ENCODE data around the gene PTPRR. TPM values are rescaled to one million over a fixed set of nuclear protein-coding genes. Genes with fewer than 3 reads are reported as not detected.

PTPRR gene
- total RNA-seq = not detected

DNA sequence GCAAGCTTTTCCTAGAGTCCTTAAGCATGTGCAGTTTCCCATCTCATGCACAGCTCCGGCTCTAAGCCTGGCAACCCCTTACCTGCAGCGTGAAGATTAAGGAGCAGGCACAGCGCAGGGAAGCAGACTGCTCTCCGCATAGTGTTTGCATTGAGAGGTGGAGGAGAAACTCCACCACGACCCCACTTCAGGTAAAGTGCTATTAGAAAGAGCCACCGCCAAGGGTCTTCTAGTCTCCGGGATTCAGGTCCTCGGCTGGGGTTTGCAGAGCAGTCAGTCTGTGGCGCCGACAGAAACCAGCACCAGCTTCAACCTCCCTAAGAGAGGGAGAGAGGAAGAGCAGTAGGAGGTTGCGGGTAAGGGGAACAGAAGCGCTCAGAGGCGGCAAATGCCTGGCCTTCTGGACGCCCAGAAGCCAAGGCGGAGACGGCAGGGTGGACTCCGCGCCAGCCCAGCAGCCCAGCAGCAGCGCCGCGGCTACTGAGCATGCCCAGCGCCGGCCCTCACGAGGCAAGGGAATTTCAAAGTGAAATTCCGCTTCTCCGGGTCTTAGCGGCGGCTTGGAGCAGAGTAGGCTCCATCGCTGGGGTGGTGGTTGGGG is at the start of gene PTPRR:
TSS of gene PTPRR (minus strand) at position 488 of the 601 bp plus-strand sequence. CDS start at position 140, 348 bp downstream.
- no peak for DNase-seq

DNA sequence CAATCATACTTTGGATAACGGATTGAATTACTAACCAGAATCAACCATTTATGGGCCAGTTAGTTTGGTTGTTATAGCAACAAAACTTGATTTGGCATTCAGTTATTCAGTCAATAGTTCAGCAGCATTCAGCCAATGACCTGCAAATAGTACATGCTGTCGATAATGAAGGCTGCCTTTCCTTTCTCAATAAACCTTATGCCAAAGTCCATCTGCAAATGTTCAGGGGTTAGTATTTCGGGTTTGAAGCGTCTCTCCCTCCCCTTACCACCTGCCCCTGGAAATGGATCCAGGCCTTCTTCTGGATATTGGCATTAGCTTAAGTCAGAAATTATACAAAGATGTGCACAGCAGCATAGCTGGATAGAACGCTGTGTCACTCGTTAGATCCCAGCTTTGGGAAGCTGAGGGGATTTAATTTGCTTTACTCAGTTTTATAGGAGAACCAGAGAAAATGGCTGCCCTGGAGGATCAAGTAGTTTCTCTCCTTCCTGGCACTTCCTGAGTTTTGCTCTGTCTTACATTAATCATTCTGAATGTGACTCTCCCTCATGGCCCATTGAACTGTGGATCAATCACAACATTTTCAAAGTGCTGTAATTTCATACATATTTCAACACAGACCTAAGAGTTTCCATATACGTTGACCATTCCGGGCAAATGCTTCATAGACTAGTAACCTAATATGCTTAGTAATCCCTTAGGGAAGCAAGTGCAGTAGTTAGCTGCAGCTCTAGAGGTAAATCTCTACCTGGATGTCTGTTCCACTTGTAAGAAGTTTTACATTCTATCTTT is 46.7 kb upstream of the PTPRR start:
- no peak for DNase-seq

GRCh38 chr12:70966046-70966445 is 45.5 kb upstream of the PTPRR start:
- no peak for DNase-seq

DNA sequence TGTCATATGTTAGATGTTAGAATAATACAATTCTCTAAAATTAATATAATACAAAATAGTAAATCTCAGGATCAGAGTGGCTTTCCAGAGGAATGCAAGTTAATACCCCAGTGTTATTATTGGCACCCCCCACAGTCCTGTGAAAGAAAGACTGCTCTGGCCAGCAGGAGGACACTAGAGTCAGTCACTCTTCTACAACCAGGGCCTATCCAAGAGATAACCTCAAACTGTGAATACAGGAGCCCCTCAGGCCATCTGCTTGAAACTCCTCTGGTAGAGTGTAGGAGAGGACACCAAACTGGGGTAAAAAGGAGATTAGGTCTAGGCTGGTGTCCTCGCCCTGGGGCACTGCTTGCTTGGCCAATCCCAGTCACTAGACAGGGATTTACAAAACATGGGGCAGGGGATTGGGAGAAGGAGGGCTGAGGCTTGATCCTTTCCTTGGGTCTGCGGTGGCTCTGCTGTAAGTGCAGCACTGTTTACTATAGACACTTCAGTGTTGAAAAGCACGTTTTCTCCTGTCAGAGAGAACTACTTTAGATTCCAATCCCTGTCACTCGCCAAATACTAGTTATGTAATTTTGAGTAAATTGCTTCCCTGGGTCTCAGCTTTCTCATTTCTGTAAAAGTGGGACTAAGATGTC is 44.5 kb upstream of the PTPRR start:
- no peak for DNase-seq

DNA sequence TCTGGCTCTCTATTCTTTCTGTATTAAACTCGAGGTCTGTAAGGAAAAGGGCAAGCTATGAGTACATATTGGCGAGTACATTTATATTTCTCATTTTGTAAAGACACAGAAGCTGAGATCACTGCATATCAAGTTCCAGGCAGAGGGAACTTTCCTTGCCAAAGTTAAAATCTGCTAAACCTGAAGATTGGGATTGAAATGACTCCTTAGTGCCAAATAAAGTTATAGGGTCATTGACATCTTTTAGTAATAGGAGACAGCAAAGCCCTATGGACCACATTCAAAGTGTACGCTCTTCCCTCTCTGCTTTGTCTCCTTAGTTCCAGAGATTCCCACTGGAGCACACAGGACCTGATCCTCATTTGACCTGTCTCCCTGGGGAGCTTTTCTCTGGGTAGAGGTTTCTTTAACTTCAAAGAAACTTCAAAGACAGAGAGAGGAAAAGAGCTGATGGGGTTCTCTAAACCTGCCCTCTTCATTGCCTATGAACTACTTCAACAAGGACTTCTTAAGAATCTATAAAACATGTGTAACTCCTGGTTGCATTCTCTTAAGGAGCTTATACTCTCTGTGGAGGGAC is 42.6 kb upstream of the PTPRR start:
- no peak for DNase-seq

- no peak for DNase-seq
These were observed 41.8 kb upstream of the PTPRR start for GRCh38 chr12:70962226-70962794.

DNA sequence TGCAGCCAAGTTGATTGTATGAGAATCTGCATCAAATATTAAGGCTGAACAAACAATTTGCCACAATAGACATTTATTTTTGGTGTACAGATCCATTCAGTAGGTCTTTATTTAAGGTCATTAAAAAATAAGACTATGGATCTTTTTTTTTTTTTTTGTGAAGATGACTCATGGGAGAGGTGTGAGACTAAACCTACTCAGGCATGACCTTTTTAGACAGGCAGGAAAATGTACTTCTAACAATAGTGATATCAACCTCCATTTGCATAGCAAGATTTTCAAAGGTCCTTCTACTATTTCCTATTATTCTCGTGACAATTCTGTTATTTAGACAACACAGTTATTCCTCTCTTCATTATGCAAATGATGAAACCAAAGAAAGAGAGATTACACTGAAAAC is 39.9 kb upstream of the PTPRR start:
- no peak for DNase-seq

DNA sequence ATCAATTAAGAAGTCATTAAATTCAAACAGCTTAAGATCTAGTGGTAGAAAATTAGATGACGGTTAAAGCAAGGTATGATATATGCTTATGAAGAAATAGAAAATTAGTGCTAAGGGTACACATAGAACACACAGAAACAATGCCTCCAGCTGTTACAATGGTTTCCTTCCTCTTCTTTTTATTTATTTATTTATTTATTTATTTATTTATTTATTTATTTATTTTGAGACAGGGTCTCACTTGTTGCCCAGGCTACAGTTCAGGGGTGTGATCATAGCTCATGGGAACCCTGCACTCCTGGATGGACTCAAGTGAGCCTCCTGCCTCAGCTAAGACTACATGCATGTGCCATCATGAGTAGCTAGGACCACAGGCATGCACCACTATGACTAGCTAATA is 34.9 kb upstream of the PTPRR start:
- no peak for DNase-seq

DNA sequence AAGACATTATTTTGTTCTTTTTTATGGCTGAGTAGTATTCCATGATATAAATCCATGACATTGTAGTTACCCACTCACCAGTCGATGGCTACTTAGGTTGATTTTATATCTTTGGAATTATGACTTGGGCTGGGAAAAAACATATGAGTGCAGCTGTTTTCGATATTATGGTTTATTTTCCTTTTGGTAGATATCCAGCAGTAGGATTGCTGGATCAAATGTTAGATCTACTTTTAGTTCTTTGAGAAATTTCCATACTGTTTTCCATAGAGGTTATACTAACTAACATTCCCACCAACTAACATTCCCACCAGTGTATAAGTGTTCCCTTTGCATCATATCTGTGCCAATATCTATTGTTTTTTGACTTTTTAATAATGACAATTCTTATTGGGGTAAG is 29.9 kb upstream of the PTPRR start:
- DNase-seq = no peak

- no peak for DNase-seq
These were observed 28.4 kb upstream of the PTPRR start for GRCh38 chr12:70948976-70949336.

DNA sequence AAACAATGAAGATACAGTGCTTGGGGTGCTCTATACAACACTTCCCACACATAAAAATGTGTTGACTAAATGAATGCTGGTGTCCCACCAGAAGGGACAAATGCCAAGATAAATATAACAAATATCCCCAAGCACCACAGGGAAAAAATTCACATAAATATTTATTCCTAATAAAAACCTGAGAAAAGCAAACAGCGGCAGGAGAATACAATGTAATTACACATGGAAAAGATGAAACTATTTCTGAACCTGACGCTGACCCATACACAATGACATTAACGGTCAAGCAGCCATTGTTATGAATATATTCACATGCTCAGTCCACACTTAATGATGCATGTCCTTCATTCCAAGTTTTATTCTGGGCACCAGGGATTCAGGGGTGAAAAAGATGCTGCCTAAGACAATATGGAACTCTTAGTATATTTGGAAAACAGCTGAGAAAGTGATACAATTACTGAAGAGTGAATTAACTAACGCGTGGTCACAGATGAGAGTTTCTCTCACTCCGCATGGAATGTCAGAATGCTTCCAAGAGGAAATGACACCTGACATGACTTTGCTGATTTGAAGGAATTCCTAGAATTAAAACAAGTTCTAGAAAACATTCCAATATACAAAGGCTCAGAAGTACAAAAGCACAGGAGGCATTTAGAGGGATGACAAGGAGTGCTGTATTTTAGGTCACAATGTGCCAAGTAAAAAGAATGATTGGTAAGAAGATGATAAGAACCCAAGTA is 27.9 kb upstream of the PTPRR start:
- no peak for DNase-seq

DNA sequence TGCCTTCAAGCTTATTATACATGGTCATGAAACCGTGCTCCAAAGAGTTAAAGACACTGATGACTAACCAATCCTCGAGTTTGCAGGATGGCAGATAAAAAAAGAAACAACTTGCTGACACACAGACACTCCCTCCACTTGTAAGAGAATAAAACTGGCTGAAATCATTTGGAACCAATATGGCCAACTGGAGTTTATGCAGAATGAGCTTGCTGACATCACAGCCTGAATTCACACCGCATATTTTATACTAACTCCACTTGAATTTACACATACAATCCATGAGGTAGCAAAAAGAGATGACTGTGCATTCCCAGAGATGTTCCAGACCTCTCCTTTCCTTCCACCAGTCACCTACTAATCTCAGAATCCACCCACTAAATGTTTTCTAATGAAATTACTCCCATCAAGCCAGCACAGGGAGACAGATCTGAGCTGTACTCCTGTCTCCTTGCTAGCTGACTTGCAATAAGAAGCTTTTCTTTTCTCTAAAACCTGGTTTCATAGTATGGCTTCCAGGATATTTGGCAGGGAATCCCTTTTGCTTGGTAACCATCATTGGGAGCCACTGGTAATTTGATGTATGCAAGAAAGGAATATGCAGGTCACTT is 15.8 kb upstream of the PTPRR start:
- DNase-seq = no peak

DNA sequence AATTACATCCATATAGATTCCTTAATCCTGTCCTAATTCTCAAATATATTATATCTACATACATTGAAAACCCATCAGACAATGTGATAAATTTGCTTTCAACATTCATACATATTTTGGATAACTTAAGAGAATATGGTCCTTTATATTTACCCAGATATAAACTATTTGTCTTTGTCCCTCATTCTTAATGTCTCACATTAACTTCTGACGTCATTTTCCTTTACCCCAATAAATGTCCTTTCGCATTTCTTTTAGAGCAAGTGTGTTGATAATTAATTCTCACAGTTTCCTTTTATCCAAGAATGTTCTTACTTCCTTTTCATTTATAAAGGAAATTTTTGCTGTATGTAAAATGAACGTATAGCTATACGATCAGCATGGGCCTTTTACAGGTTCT is 12.6 kb upstream of the PTPRR start:
- DNase-seq = no peak

- DNase-seq = no peak
These were observed 8.5 kb upstream of the PTPRR start for GRCh38 chr12:70929029-70929428.

DNA sequence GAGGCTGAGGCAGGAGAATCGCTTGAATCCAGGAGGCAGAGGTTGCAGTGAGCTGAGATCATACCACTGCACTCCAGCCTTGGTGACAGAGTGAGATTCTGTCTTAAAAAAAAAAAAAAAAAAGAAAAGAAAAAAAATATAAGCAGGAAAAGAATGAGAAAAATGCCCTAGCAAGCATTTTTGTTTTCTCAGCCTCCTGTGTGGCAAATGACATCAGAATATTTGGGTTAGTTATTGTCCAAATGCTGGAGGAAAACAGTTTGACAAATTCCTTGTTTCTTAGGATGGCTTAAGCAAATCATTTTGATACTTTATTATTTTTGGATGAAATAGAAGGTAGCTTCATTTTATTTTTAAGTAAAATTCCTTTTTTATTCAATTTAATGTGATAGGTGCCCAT is 7.5 kb upstream of the PTPRR start:
- DNase-seq = no peak

DNA sequence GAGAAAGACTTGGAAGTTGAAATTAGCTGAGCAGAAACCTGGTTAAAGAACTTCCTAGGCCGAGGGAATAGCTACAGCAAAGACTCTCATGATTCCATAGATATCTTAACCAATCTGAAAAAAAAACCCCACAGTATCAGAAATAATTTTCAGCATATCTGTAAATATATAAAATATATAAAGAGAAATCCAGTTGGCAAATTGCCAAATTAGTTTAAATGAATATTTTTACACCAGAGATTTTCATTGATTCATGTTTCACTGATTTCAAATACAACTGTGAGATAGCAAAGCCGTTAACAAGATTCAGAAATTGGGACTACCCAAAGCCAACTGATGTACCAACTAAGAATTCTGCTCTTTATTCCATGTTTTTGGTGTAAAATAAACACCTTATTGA is 6.8 kb upstream of the PTPRR start:
- no peak for DNase-seq

DNA sequence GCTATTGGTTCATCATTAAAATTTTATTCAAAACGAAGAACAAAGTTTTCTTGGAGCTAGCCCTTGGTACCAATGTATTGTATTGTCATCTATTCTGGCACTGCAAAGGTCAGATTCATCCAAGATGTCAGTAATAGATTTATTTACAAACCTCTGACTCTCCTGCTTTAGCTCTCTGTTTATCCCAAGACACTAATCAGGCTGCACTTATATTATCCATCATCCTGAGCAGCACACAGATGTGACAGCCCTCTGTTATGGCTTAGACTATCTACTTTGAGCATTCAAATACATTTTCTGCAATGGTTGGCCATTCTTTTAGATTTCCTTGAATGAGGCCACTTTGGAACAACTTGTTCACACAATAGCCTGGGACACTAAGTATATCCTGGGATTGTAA is 5.0 kb upstream of the PTPRR start:
- no peak for DNase-seq

- DNase-seq = no peak
These were observed 353 bp upstream of the PTPRR start for GRCh38 chr12:70920891-70921290.

DNA sequence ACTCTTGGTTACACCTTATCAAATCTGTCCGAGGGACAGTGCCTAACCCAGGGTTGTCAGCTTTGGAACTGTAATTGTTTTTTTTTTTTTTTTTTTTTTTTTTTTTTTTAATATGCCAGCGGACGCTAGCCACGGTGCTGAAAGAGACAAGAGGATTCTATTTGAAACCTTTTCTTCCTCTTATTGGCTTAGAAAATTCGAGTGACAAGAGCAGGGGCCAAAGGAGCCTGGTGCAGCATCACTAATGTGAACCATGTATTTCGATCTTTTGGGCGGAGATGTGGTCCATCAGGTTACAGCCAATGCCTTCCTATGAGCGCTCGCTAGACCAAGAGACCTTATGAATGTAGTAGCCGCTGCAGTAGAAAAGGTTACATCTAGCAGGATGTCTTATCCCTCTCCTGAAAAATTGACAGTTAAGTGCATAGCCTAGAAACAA is 922 bp downstream of the PTPRR start:
- DNase-seq = no peak

GRCh38 chr12:70919176-70919575 is 1.4 kb downstream of the PTPRR start:
- no peak for DNase-seq

DNA sequence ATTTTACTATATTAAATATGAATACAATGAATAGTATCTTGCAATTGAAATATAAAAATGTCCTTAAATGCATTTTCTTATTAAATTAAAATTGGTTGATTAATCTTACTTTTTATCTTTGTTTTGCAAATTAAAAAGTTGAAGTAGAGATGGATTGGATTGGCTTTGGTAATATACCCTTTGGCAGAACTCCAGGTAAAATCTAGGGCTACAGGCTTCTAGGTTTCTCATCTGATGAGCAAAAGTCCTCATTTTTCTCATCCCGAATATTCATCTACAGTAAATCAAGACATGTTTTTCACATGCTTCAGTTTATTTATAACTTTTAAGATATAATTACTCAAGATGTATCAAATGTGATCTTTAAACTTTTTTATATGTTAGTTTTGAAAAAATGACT is 2.2 kb downstream of the PTPRR start:
- no peak for DNase-seq

- no peak for DNase-seq
These were observed 9.9 kb downstream of the PTPRR start for GRCh38 chr12:70910666-70911065.

Measured in effector CD4-positive, alpha-beta T cell (primary cell).